Adrenal gland (tissue), 12 donors: Measurements from ENCODE around the gene HTR3B. TPM values are rescaled to one million over a fixed set of nuclear protein-coding genes. Genes with fewer than 3 reads are reported as not detected.

Experiments used
- DNase-seq, 7 donors: peaks; one replicate each; pipeline ENCODE4 v3.0.0-alpha.2; 2019 to 2020
- H3K27ac ChIP-seq, 5 donors: fragments of 200-600 bp; sonication (generic) in 4 of 5; 1 replicate in 3 of 5; 2 replicates in 2 of 5; pipeline versions ENCODE4 v1.5.1 to v1.8.0; 2016 to 2020; ENCODE audit warnings: mild to moderate bottlenecking in 1 of 5
- H3K27me3 ChIP-seq: fragments of 200-600 bp; 2 replicates; pipeline ENCODE4 v1.8.0; 2021
- H3K36me3 ChIP-seq, 2 donors: fragments of 200-600 bp; replicated peaks in 1 of 2; 1 replicate in 1 of 2; 2 replicates in 1 of 2; pipeline versions ENCODE4 v1.5.1 to v1.8.0; 2018 to 2022
- H3K4me1 ChIP-seq, 2 donors: fragments of 200-600 bp; replicated peaks in 1 of 2; 1 replicate in 1 of 2; 2 replicates in 1 of 2; pipeline versions ENCODE4 v1.5.1 to v1.8.0; 2018 to 2021
- H3K4me3 ChIP-seq, 4 donors: fragments of 200-600 bp; sonication (generic) in 3 of 4; one replicate each; pipeline ENCODE4 v1.5.1; 2016 to 2018
- H3K9me3 ChIP-seq, 3 donors: fragments of 200-600 bp; sonication (generic) in 1 of 3; replicated peaks in 1 of 3; 1 replicate in 2 of 3; 2 replicates in 1 of 3; pipeline versions ENCODE4 v1.5.1 to v1.8.0; 2016 to 2021
- POLR2A ChIP-seq, 2 donors: fragments of 450-650 bp; IDR thresholded peaks; one replicate each; pipeline ENCODE4 v1.6.1; 2017; ENCODE audit warnings: antibody characterized with exemption in 2 of 2, mild to moderate bottlenecking in 2 of 2, moderate library complexity in 1 of 2
- WGBS, 4 donors: extraction: QIAGEN DNeasy Blood & Tissue Kit in 2 of 4; methylation state at CpG; one replicate each; pipeline versions ENCODE4 v1.1.5 to v1.1.7; 2013 to 2017; 5-methylcytosine and 5-hydroxymethylcytosine counted together
- intact Hi-C, 2 donors: fragments of 100-400 bp; cut with DNase I; formaldehyde crosslinking; loops; one replicate each; pipeline versions ENCODE4 v1.14.1 to v1.15.0; 2022 to 2023
- polyA plus RNA-seq, 3 donors: library from polyadenylated mRNA; stranded (reverse); fragments of 200-250 nt in 2 of 3; fragments of 350-450 nt in 1 of 3; fragmentation: Illumina TruSeq in 1 of 3; extraction: RNeasy Lipid Tissue Mini Kit (QIAGEN cat#74804) in 1 of 3; gene quantifications; one replicate each; pipeline ENCODE4 v1.2.3, GENCODE V29; 2013 to 2014
- total RNA-seq, 9 donors: library from RNA; depleted of rRNA in 4 of 9; stranded (reverse); fragments of >200 nt in 4 of 9; fragments of 120-200 nt in 1 of 9; fragmentation: NEBNext Ultra II Directional in 1 of 9; extraction: Animal tissue kit (Norgen Biotek cat#: 25700) in 1 of 9; gene quantifications; one replicate each; pipeline versions ENCODE4 v1.1.0 to v1.2.4, GENCODE V29; 2013 to 2023
- TF ChIP-seq, protein P1 (sequence below), 6 experiments: fragments of 450-650 bp in 4 of 6; fragments of 200-600 bp in 2 of 6; sonication (generic) in 1 of 6; IDR thresholded peaks; 1 replicate in 5 of 6; 2 replicates in 1 of 6; pipeline versions ENCODE4 v1.5.1 to v1.8.0; 2016 to 2021; ENCODE audit warnings: antibody characterized with exemption in 6 of 6, mild to moderate bottlenecking in 2 of 6, moderate library complexity in 1 of 6
- donor health status: healthy with polysubstance abuse.
- donor health status: Bipolar disorder and iron deficiency.
- donor health status: DM: yes; HTN: yes; CAD: no.
- donor health status: DM: no; HTN: no; CAD: no.
- donor health status: DM: no; HTN: no; CAD: no.
- donor health status: DM: yes; HTN: yes; CAD: no.

HTR3B gene
- total and polyA plus RNA-seq, 12 donors: not detected

DNA sequence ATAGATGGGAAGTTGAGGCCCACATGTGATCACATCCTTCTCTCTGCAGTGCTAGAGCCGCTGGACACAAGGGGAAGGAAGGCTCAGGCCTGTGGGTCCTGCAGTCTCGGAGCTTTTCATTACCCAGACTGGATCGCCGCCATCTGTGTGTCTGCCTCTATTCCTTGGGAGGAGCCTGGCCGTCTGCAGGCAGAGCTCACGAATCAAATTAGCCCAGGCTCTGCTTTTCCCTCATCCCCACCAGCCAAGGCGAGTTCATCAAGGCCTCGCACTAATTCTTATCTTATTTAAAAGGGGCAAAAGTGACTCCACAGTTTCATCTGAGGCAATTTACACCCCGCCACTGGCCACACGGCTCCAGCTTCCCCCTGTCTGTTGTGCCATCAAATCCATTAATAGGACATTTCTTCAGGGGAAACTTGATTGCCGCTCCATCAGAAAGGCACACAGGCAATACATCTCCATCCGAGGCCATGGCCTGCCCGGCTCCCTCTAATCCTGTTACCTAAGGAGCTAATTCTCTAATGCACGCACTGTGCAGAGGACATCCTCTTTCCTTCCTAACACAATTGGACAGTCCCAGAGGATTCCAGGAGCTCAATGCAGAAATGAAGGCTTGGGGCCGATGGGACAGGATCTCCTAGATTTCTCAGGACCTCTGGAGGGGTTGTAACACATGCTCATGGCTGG lies 67.1 kb downstream of the HTR3B start:
- no peak overlapping the region for H3K27ac ChIP-seq
- no peaks in the 10 kb centered on the region for H3K4me1 ChIP-seq
- H3K9me3 ChIP-seq: no peaks in the 10 kb centered on the region
- no peaks in the 10 kb centered on the region for H3K27me3 ChIP-seq
- no peaks in the 10 kb centered on the region for H3K36me3 ChIP-seq
- no peak overlapping the region for H3K4me3 ChIP-seq
- DNase-seq: no peak
- WGBS, 4 donors: 74 to 81% (median 78%) methylated on average over 15 of the region's 15 CpGs
- TF ChIP-seq, protein P1, sequence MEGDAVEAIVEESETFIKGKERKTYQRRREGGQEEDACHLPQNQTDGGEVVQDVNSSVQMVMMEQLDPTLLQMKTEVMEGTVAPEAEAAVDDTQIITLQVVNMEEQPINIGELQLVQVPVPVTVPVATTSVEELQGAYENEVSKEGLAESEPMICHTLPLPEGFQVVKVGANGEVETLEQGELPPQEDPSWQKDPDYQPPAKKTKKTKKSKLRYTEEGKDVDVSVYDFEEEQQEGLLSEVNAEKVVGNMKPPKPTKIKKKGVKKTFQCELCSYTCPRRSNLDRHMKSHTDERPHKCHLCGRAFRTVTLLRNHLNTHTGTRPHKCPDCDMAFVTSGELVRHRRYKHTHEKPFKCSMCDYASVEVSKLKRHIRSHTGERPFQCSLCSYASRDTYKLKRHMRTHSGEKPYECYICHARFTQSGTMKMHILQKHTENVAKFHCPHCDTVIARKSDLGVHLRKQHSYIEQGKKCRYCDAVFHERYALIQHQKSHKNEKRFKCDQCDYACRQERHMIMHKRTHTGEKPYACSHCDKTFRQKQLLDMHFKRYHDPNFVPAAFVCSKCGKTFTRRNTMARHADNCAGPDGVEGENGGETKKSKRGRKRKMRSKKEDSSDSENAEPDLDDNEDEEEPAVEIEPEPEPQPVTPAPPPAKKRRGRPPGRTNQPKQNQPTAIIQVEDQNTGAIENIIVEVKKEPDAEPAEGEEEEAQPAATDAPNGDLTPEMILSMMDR (IDR thresholded peaks at IDR 0.05): no peak
- TF ChIP-seq POLR2A (IDR thresholded peaks at IDR 0.05): no peak
- intact Hi-C loops: no loop called here

- TF ChIP-seq, protein P1 (IDR thresholded peaks at IDR 0.05): no peak
- TF ChIP-seq POLR2A (IDR thresholded peaks at IDR 0.05): no peak
- intact Hi-C loops: no loop called here
- no peak within 1 kb of the TSS for H3K4me3 ChIP-seq
- peak; percentile 38 to 77 (median 71) for DNase-seq
- no peak within 1 kb of the TSS for H3K27ac ChIP-seq
- H3K36me3 ChIP-seq: no peaks in the 10 kb centered on the region
- H3K9me3 ChIP-seq: no peaks in the 10 kb centered on the region
- no peaks in the 10 kb centered on the region for H3K4me1 ChIP-seq
- no peaks in the 10 kb centered on the region for H3K27me3 ChIP-seq
- WGBS, 4 donors: 22 to 41% (median 30%) methylated on average over 7 to 12 of the region's 12 CpGs
These were observed 70.3 kb downstream of the HTR3B start, which contains the start of gene HTR3A for GRCh38 chr11:113974741-113975470. TSS of gene HTR3A (plus strand) at chr11:113975108. CDS start at chr11:113975326, 218 bp downstream.

DNA sequence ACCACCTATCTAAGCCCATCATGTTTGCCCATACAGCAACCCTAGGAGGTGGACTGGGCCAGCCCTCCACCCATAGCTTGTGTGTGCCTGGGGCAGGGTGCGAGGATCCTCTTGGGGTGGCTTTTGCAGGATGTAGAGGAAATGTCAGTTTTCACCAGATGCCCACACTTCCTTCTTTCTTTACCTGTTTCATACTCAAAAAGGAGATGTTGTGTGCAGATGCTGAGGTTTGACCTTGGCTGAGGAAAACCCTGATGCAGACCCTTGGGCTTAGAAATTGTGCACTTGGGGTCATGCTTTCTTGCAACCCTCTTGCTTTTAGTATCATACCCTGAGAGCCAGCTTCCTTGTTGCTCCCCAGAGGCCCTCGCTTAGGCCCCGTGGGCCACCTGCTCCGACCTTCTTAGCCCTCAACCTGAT lies 72.5 kb downstream of the HTR3B start:
- 54 to 74% (median 73%) methylated on average over 4 of the region's 4 CpGs for WGBS, 4 donors
- H3K27me3 ChIP-seq: no peaks in the 10 kb centered on the region
- no peak for TF ChIP-seq POLR2A (IDR thresholded peaks at IDR 0.05)
- TF ChIP-seq, protein P1 (IDR thresholded peaks at IDR 0.05): no peak
- no peaks in the 10 kb centered on the region for H3K9me3 ChIP-seq
- H3K4me1 ChIP-seq: no peaks in the 10 kb centered on the region
- H3K27ac ChIP-seq: no peak overlapping the region
- DNase-seq: no peak
- no peak overlapping the region for H3K4me3 ChIP-seq
- H3K36me3 ChIP-seq: no peaks in the 10 kb centered on the region
- intact Hi-C loops: no loop called here

- Histone ChIP-seq H3K27ac (no peak overlapping the region), H3K36me3 (no peaks in the 10 kb centered on the region), H3K27me3 (no peaks in the 10 kb centered on the region), H3K9me3 (no peaks in the 10 kb centered on the region), H3K4me3 (no peak overlapping the region), H3K4me1 (no peaks in the 10 kb centered on the region)
- TF ChIP-seq POLR2A (IDR thresholded peaks at IDR 0.05): no peak
- TF ChIP-seq, protein P1 (IDR thresholded peaks at IDR 0.05): no peak
- 79 to 86% (median 81%) methylated on average over 4 to 11 of the region's 11 CpGs for WGBS, 4 donors
- DNase-seq: no peak
- intact Hi-C loops: no loop called here
These were observed 73.1 kb downstream of the HTR3B start for GRCh38 chr11:113977701-113978100.
